ELR (cell line): ENCODE data around the gene PCDHGA1.
"Not testable (repeated sequence)": the region's sequence is repeated elsewhere in the genome, so short reads cannot be mapped to it uniquely, and the experiment has no call there.

Source experiments
- DNase-seq: peaks from one replicate; pipeline ENCODE4 v3.0.0-alpha.2; 2015; ENCODE audit warnings: low read depth

The PCDHGA1 gene

DNA sequence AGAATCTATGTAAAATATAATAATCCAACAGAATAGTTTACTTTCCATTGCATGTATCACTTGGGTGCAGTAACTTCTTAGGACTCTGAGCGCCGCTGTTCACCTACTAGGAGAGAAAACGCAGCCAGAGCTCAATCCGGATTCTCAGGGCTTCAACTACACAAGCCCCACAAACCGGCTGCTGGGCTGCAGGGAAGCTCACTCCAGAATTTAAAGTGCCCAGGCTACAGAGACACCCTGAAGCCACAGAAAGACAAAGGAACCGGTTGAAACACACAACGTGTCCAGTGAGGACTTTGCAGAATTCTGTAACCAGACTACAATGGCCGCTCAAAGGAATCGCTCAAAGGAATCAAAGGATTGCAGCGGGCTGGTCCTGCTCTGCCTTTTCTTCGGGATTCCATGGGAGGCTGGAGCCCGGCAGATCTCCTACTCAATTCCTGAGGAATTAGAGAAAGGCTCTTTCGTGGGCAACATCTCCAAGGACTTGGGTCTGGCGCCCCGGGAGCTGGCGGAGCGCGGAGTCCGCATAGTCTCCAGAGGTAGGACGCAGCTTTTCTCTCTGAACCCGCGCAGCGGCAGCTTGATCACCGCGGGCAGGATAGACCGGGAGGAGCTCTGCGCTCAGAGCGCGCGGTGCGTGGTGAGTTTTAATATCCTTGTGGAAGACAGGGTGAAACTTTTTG lies 82.7 kb downstream of the PCDHGA1 start, which contains the start of gene PCDHGA10:
Gene PCDHGA10, plus strand, starts transcription at position 134 of the 686 bp plus-strand sequence. Its CDS starts 189 bp downstream, at position 323.
- peak; percentile 79 for DNase-seq

- DNase-seq: peak; percentile 42
These were observed 83.3 kb downstream of the PCDHGA1 start for GRCh38 chr5:141413540-141414069.

- DNase-seq: not testable (repeated sequence)
These were observed 84.4 kb downstream of the PCDHGA1 start for GRCh38 chr5:141414548-141415274.

DNA sequence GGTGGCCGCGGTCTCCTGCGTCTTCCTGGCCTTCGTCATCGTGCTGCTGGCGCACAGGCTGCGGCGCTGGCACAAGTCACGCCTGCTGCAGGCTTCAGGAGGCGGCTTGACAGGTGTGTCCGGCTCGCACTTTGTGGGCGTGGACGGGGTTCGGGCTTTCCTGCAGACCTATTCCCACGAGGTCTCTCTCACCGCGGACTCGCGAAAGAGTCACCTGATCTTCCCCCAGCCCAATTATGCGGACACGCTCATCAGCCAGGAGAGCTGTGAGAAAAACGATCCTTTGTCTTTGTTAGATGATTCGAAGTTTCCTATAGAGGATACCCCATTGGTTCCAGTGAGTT lies 84.9 kb downstream of the PCDHGA1 start:
- DNase-seq: not testable (repeated sequence)

DNA sequence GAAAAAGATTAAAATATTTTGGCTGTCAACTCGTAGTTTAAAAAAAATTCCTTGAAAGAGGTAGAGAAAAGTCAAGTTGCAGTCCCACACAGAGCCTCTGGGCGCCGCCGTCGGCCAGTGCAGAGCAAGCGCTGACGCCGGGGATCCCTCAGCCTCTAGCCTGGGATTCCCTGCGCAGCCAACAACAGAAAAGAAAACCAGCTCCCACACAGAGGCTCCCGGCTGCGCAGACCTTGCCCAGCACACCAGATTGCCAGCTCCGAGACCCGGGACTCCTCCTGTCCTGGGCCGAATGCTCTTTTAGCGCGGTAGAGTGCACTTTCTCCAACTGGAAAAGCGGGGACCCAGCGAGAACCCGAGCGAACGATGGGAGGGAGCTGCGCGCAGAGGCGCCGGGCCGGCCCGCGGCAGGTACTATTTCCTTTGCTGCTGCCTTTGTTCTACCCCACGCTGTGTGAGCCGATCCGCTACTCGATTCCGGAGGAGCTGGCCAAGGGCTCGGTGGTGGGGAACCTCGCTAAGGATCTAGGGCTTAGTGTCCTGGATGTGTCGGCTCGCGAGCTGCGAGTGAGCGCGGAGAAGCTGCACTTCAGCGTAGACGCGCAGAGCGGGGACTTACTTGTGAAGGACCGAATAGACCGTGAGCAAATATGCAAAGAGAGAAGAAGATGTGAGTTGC lies 87.3 kb downstream of the PCDHGA1 start, which contains the start of gene PCDHGB7:
Gene PCDHGB7, plus strand, starts transcription at position 184 of the 679 bp plus-strand sequence. Its CDS starts 183 bp downstream, at position 367.
- peak; percentile 80 for DNase-seq

DNA sequence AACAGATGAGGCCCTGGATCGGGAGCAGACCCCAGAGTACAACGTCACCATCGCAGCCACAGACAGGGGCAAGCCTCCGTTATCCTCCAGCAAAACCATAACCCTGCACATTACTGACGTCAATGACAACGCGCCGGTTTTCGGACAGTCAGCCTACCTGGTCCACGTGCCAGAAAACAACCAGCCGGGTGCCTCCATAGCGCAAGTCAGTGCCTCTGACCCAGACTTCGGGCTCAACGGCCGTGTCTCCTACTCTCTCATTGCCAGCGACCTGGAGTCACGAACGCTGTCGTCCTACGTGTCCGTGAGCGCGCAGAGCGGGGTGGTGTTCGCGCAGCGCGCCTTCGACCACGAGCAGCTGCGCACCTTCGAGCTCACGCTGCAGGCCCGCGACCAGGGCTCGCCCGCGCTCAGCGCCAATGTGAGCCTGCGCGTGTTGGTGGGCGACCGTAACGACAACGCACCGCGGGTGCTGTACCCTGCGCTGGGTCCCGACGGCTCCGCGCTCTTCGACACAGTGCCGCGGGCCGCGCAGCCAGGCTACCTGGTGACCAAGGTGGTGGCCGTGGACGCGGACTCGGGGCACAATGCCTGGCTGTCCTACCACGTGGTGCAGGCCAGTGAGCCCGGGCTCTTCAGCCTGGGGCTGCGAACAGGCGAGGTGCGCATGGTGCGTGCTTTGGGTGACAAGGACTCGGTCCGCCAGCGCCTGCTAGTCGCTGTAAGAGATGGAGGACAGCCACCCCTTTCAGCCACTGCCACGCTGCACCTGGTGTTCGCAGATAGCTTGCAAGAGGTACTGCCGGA lies 89.0 kb downstream of the PCDHGA1 start:
- no peak for DNase-seq

DNA sequence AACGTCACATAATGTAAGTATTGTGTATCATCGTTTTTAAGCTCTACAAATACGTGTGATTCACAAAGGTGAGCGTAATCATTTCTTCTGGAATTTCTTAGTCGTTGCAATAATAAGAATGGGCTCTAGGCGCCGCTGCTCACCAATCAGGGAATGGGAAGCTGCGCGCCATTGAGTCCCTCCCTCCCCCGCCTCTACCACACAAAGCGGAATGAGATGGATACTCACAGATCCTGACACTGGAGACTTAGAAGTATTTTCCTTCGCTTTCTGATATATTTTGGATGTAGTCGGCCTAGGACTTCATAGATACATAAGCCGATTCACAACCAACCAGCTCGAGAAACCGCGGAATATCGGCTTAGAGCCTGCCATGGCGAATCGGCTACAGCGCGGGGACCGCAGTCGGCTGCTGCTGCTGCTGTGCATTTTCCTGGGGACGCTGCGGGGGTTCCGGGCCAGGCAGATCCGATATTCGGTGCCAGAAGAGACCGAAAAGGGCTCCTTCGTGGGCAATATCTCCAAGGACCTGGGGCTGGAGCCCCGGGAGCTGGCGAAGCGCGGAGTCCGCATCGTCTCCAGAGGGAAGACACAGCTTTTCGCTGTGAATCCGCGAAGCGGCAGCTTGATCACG lies 90.7 kb downstream of the PCDHGA1 start, which contains the start of gene PCDHGA11:
Gene PCDHGA11, plus strand, starts transcription at position 197 of the 634 bp plus-strand sequence. Its CDS starts 177 bp downstream, at position 374.
- peak; percentile 75 for DNase-seq

DNA sequence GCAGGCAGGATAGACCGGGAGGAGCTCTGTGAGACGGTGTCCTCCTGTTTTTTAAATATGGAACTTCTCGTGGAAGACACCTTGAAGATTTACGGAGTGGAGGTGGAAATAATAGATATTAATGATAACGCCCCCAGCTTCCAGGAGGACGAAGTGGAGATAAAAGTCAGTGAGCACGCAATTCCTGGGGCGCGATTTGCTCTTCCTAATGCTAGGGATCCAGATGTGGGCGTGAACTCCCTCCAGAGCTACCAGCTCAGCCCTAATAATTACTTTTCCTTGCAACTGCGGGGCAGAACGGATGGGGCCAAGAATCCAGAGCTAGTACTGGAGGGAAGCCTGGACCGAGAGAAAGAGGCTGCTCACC lies 91.2 kb downstream of the PCDHGA1 start:
- peak; percentile 22 for DNase-seq

DNA sequence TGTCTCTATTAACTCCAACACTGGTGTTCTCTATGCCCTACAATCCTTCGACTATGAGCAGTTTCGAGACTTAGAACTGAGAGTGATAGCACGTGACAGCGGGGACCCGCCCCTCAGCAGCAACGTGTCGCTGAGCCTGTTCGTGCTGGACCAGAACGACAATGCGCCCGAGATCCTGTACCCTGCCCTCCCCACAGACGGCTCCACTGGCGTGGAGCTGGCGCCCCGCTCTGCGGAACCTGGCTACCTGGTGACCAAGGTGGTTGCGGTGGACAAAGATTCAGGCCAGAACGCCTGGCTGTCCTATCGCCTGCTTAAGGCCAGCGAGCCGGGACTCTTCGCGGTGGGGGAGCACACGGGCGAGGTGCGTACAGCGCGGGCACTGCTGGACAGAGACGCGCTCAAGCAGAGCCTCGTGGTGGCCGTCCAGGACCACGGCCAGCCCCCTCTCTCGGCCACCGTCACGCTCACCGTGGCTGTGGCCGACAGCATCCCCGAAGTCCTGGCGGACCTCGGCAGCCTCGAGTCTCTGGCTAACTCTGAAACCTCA lies 92.5 kb downstream of the PCDHGA1 start:
- no peak for DNase-seq

GRCh38 chr5:141427783-141428426 lies 97.6 kb downstream of the PCDHGA1 start:
- DNase-seq: no peak

GRCh38 chr5:141430332-141431113 lies 100.2 kb downstream of the PCDHGA1 start, which contains the start of gene PCDHGA12:
PCDHGA12 (plus strand) TSS chr5:141430507; CDS start chr5:141430760, 253 bp downstream.
- DNase-seq: peak; percentile 66

DNA sequence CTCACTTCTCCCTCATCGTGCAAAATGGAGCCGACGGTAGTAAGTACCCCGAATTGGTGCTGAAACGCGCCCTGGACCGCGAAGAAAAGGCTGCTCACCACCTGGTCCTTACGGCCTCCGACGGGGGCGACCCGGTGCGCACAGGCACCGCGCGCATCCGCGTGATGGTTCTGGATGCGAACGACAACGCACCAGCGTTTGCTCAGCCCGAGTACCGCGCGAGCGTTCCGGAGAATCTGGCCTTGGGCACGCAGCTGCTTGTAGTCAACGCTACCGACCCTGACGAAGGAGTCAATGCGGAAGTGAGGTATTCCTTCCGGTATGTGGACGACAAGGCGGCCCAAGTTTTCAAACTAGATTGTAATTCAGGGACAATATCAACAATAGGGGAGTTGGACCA lies 101.0 kb downstream of the PCDHGA1 start:
- DNase-seq: no peak

- DNase-seq: not testable (repeated sequence)
These were observed 102.0 kb downstream of the PCDHGA1 start for GRCh38 chr5:141432308-141432707.

GRCh38 chr5:141432726-141433125 lies 102.4 kb downstream of the PCDHGA1 start:
- DNase-seq: not testable (repeated sequence)

DNA sequence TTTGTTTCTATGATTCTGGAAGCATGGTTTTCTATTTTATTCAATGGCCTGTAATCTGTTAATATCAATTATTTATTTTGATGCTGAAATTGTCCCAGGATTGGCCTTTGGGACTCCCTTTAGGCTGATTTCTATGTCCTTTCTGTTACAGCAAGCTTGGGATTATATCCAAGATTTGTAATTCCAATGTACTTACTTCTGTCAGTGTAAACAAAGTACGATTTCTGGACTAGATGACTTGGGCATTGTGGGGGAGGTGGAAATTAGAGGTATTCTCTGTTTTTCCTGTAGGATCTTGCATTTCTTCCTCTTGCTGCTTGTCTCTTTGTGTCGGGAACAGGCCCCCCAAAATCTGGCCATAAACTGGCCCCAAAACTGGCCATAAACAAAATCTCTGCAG lies 103.7 kb downstream of the PCDHGA1 start:
- DNase-seq: no peak

GRCh38 chr5:141437221-141437620 lies 106.9 kb downstream of the PCDHGA1 start:
- DNase-seq: peak; percentile 37

DNA sequence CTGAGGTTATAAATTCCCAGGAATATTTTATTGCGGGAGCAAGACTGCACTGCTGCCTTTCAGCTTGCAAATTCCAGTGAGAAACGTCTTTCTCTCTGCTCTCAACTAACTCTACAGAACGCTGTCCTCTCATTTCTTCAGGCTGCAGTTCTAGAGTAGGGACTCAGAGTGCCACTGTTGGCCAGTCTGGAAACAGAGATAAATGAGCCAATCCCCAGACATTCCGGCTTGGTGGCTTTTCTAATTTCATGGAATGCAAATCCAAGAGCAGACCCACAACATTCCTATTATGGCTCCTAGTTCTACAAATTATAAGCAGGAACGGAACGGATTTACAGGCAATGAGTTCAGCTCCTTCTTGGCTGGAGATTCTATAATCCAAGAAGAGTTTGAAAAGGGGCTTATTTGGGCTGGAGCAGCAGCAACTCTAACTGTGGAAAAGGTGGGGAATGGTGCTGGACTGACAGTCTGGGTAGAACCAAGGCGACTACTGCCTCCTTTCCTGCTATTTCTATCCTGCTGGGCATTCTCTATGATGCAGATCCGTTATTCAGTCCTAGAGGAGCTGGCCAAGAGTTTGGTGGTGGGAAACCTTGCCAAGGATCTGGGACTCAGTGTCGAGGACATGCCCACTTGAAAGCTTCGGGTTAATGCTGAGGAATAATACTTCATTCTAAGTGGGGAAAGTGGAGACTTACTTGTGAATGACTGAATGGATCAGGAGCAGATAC lies 109.3 kb downstream of the PCDHGA1 start:
- no peak for DNase-seq

GRCh38 chr5:141440341-141440740 lies 110.0 kb downstream of the PCDHGA1 start:
- DNase-seq: no peak
